ENCODE data around the gene FBXL3. TPM values are rescaled to one million over a fixed set of nuclear protein-coding genes. Genes with fewer than 3 reads are reported as not detected.

The FBXL3 gene
- total RNA-seq, 1 donor from 2014 or later: 38.0 TPM

- no peak overlapping the region for H3K4me3 ChIP-seq (ENCODE audit: low read depth, low read length)
- no peak for DNase-seq (ENCODE audit: low read depth)
- no peaks in the 10 kb centered on the region for H3K27me3 ChIP-seq (ENCODE audit: control insufficient read depth, insufficient read depth, low read length)
- no peaks in the 10 kb centered on the region for H3K36me3 ChIP-seq (ENCODE audit: control insufficient read depth, insufficient read depth, low read length)
- TF ChIP-seq CTCF (IDR thresholded peaks at IDR 0.05; ENCODE audit: insufficient read depth, low read length, poor library complexity, severe bottlenecking): no peak
Observed at GRCh38 chr13:77033717-77034302, 6.9 kb upstream of the FBXL3 start.

GRCh38 chr13:77031656-77032243 is 4.8 kb upstream of the FBXL3 start:
- Histone ChIP-seq H3K4me3 (ENCODE audit: low read depth, low read length) (no peak overlapping the region), H3K27me3 (ENCODE audit: control insufficient read depth, insufficient read depth, low read length) (no peaks in the 10 kb centered on the region), H3K36me3 (ENCODE audit: control insufficient read depth, insufficient read depth, low read length) (no peaks in the 10 kb centered on the region)
- DNase-seq (ENCODE audit: low read depth): no peak
- TF ChIP-seq CTCF (IDR thresholded peaks at IDR 0.05; ENCODE audit: insufficient read depth, low read length, poor library complexity, severe bottlenecking): no peak

GRCh38 chr13:77029436-77029835 is 2.5 kb upstream of the FBXL3 start:
- Histone ChIP-seq H3K4me3 (ENCODE audit: low read depth, low read length) (no peak overlapping the region), H3K27me3 (ENCODE audit: control insufficient read depth, insufficient read depth, low read length) (no peaks in the 10 kb centered on the region), H3K36me3 (ENCODE audit: control insufficient read depth, insufficient read depth, low read length) (no peaks in the 10 kb centered on the region)
- no peak for TF ChIP-seq CTCF (IDR thresholded peaks at IDR 0.05; ENCODE audit: insufficient read depth, low read length, poor library complexity, severe bottlenecking)
- DNase-seq (ENCODE audit: low read depth): no peak

- Histone ChIP-seq H3K36me3 (ENCODE audit: control insufficient read depth, insufficient read depth, low read length) (no peaks in the 10 kb centered on the region), H3K4me3 (ENCODE audit: low read depth, low read length) (no peak overlapping the region), H3K27me3 (ENCODE audit: control insufficient read depth, insufficient read depth, low read length) (no peaks in the 10 kb centered on the region)
- no peak for DNase-seq (ENCODE audit: low read depth)
- no peak for TF ChIP-seq CTCF (IDR thresholded peaks at IDR 0.05; ENCODE audit: insufficient read depth, low read length, poor library complexity, severe bottlenecking)
Observed at GRCh38 chr13:77028202-77028601, 1.2 kb upstream of the FBXL3 start.

GRCh38 chr13:77026255-77026860 is 601 bp downstream of the FBXL3 start:
- H3K4me3 ChIP-seq (ENCODE audit: low read depth, low read length): peak overlapping the region; percentile 74
- no peaks in the 10 kb centered on the region for H3K27me3 ChIP-seq (ENCODE audit: control insufficient read depth, insufficient read depth, low read length)
- no peaks in the 10 kb centered on the region for H3K36me3 ChIP-seq (ENCODE audit: control insufficient read depth, insufficient read depth, low read length)
- no peak for TF ChIP-seq CTCF (IDR thresholded peaks at IDR 0.05; ENCODE audit: insufficient read depth, low read length, poor library complexity, severe bottlenecking)
- DNase-seq (ENCODE audit: low read depth): no peak
